GM18909 (cell line): ENCODE measurements around the gene CDH13.

Experiments
- ATAC-seq: cut with Tn5 transposase; IDR thresholded peaks from one replicate; pipeline ENCODE4 v1.9.1; 2021; ENCODE audit warnings: mild to moderate bottlenecking; ENCODE audit not compliant: unreplicated experiment, poor library complexity

The CDH13 gene

DNA sequence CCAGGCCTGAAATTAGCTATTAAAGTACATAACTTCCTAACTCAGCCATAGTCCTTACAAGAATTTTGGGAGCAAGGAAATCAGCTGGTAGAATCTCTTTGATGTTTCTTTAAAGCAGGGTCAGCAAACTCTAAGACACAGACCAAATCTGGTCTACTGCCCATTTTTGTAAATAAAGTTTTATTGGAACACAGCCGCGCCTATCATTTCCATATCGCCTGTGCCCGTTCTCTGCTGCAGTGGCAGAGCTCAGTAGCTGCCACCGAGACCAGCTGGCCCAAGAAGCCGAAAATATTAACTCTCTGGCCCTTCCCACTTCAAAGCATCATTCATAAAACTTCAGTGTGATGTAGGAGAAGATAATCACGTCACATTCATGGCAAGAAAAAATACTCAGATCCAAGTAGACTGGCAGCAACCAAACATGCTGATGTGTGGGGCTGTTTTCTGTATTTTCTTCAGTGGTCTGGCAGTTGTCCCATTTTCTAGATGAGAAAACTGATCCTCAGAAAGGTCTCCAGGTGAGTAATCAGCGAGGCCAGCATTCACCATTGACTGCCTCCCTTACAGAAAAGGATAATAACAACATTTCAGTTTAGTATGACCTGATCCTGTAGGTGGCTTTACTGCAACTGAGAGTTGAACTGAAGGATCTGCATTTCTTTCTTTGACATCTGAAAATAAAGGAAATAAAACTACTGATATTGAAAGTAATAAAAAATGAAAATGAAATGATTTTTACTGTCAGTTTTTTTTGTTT is 1163.1 kb downstream of the CDH13 start:
- ATAC-seq: no peak

DNA sequence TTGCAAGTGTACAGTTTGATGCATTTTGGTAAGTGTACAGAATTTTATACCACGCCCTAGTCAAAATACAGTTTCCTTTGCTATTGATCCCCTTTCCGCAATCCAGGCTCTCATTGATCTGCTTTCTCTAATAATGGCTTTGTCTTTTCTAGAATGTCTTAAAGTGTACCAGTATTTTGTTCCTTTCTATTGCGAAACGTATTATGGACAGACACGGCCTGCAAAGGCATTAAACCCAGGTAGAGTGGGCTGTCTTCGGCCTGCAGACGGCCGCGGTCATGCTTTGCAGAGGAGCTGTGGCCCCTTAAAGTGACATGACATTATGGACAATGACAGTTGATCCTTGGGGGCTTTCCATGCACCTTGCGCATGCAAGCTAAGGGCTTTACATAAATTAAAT is 1165.1 kb downstream of the CDH13 start:
- ATAC-seq: no peak

DNA sequence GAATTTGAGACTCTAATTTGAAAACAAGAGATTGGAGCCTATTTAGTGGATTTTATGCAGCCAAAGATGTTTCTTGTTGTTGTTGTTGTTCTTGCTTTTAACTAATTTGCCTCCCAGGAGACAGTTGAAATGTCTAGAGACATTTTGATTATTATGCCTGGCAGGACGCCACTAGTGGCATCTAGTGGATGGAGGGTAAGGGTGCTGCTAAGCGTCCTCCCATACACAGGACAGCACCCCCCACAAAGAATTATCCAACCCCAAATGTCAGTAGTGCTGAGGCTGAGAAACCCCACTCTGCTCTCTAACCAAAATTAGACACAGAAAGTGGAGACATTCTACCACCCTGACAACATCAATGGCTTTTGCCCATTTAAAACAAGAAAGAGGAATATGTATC is 1165.6 kb downstream of the CDH13 start:
- ATAC-seq: no peak

DNA sequence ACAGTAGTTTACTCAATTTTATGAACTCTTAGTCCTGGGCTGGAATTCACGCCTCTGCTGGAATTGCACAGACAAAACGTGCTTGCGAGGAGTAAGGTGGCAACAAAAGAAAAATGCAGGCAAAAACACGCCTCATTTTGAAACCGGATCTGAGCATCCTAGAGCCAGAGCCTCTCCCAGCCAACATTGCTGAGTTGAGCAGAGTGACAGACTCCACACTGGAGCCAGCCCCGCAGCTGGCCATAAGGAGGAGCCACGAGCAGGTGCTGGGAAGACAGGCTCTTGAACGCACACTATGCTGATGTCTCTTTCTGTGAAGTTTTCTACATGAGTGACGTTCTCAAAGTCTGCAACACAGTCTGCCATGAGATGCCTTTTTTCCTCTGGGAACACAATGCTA is 1166.4 kb downstream of the CDH13 start:
- ATAC-seq: no peak

DNA sequence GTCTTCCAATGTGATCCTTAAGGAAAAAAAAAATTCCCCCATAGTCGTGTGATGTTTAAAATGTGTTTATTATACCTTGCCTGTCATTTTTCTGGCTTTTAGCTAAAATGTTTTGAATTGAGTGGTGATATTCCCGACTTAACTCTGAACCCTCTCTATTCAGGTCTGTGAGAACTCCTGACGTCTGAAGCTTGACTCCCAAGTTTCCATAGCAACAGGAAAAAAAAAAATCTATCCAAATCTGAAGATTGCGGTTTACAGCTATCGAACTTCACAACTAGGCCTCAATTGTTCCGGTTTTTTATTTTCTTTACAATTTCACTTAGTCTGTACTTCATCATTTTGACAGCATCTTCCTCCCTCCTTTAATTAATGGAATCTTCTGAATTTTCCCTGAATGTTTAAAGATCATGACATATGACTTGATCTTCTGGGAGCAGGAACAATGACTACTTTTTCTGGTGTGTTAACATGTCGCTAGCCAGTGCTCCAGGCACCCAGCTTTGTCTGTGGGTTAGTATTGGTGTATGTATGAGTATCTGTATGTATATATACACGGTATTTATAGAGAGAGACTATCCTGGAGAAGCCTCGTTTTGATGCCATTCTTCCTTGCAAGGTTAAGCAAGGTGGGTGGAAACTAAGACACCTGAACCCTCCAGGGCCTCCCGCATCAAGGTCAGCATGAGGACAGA is 1168.2 kb downstream of the CDH13 start:
- no peak for ATAC-seq

DNA sequence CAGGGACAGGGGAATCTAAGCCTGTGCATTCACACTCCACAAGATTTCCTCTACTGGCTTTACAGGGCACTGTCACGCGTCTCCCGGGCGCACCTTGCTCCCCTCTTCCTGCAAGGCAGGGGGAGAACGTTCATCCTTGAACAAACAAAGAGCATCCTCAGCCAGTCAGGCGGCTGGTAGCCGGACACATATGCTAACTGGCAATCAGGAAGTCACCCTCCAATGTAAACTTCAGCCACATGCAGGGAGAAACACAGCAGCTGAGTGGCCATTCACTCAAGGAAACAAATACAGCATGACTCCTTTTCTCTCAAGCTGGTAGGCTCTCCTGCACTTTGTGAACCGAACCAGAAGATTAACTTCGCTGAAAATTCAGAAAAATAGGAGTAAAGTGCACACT is 1170.2 kb downstream of the CDH13 start:
- no peak for ATAC-seq

DNA sequence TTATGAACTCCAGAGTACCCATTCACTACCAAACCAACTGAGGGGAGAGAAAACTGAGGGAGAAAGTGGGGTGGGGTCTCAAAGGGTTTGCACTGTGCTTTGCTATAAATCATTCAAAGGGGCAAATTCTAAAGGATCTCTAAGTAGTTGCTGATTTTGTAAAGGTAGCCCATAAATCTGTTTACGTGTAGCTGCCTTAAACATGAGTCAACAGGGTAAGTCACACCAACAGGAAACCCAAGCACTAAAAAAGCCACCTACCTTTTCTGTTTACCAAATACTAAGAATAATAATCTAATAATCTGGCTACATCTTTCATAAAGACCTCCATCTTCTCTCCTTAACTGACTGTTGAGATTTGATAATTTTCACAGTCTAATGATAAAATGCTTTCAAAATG is 1172.6 kb downstream of the CDH13 start:
- ATAC-seq: no peak

DNA sequence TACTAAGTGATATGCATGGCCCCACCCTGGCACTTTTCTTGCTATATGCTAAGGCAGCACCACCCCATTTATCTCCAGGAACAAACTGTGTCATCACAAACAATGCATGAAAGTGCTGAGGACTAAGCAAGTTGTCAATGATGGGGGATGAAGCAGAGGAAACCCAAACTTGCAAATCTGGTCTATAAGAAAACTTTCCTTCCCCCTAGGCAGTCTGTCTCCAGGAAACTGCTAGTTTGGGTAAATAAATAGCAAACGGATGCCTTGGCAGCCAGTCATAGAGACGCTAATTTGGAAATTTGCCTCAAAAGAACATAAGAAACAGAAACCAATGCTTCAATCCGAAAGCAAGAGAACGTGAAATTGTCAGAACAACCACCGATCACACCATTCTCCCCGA is 1175.4 kb downstream of the CDH13 start:
- ATAC-seq: peak; percentile 72

DNA sequence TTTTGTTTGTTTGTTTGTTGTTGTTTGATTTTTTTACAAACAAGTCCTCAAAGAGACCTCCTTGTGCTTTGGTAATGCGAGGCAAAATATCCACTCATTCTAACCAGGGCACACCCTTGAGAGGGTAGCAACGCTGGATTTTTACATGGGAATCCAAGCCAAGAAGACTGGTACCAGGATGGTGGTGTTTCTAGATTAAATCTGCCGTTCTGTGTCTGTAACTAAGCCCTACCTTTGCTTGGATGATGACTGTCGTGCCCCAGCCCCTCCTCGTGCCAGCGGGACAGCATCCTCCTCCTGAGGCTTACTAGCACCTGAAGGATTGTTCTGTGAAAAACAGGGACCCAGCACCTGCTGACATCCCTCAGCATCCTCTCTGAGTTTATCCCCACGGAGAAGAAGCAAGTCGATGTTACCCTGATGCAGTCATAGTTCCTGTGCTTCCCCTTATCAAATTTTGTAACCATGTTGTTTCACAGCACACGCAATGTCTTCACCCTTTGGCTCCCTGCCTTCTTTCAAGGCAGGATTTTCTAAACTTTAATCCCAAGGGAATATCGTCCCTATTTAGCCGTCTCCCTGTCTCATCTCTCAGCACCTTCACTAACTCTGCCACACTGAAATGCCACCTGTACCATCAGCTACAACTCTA is 1175.9 kb downstream of the CDH13 start:
- ATAC-seq: no peak

DNA sequence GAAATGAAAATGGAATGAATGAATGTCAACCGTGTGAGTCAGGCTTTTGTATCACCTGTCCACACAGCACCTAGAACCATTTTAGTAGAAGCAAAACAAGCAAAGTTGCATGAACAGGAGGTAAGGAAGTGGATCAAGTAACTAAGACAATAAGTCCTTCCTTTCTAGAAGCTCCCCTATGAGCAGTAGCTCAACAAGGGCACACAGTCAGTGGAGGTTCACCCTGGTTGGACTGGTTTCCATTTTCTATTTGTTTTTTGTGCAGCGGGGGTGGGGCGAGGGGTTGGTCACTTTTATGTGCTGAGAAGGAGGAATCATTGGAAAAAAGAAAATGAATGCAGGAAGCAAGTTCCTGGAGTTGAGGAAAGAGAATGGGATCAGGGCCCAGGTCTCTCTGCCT is 1177.0 kb downstream of the CDH13 start:
- no peak for ATAC-seq

DNA sequence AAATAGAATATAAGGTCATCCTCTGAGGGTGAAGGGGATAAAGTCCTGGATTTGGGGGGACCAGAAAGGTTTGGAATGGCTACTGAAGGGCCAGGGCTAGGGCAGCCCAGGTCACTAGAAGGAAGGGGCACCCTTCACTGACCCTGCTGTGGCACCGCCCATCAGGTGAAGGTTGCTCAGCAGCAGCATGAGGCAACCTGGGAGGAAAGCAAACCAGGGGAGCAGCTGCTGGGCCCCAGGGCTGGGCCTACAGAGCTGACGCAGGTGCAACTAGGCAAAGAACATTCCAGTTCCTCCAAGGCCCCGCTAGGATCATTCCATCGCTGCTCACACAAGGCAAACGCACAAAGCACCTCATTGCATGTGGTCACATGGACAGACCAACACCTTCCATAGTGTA is 1177.6 kb downstream of the CDH13 start:
- no peak for ATAC-seq

DNA sequence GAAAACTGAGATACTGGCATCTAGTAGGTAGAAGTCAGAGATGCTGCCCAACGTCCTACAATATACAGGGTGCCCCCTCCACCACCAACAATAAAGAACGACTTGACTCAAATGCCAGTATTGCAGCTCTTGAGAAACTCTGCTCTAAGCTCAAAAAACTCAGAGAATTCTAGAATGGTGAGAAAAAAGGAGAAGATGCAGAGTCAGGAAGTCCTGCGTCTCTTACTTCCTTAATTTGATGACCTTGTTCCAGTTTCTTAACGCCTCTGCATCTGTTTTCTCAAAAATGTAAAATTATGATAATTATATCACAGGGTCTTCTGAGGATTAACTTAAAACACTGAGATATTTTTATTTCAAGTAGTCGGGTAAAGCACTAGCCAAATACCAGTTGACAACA is 1179.3 kb downstream of the CDH13 start:
- no peak for ATAC-seq

DNA sequence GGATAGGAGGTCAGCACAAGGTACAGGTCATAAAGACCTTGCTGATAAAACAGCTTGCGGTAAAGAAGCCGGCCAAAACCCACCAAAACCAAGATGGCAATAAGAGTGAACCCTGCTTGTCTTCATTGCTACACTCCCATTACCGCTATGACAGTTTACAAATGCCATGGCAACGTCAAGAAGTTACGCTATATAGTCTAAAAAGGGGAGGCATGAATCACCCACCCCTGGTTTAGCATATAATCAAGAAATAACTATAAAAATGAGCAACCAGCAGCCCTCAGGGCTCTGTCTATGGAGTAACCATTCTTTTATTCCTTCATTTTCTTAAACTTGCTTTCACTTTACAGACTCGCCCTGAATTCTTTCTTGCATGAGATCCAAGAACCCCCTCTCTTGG is 1180.0 kb downstream of the CDH13 start:
- no peak for ATAC-seq

DNA sequence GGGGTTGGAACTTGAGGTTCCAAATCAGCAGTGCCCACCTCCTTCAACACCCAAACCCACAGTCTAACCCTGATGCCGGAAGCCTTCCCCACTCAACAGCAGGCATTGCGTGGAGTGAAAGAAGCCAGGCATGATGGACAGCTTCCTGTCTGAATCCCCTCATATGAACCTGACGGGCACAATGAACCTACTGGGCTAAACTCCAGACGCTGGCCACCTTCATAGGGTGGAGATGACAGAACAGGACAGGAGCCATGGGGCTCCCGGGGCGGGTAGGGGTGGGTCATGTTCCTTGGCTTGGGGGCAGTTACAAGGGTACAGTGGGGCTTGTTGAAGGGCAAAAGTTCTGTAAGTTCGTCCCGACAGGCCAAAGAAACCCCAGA is 1180.5 kb downstream of the CDH13 start:
- peak; percentile 1 for ATAC-seq

DNA sequence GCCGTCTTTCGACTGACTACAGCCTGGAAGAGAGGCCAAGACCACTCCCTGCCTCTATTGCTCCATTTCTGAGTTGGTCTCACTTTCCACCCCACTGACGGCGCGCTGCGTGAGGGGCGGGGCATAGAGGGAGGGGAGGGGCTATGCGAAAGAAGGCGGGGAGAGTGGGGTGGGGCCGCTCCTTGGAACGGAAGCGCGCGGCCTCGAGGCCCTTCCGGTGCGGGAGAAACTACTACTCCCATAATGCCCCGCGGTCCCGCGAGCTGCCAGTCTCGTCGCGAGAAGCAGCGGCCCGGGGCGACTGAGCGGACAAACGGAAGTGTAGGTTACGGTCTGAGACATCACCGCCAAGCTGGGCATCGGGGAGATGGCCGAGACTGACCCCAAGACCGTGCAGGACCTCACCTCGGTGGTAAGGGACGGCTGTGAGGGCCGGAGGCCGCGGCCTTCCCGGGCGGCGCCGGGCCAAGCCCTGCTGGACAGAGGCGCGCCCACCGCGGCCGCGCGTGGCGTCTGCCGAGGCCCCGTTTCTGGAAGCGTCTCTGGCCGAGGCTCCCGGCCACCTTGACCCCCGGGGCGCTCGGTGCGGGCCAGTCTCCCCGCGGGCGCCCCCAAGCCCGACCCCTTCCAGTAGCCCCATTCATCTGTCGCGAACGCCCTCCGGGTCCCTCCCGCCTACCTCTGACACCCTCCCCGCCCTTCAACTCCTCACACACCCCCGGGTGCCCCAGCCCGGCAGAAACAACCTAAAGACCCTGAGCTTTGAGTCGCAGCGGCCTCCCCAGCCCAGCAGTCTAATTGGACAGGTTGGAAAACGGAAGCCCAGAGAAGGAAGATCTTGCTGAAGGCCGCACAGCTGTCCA is 1181.2 kb downstream of the CDH13 start, which contains the start of gene HSBP1:
Gene HSBP1 (plus strand): TSS at position 269 of the 863 bp plus-strand sequence. CDS start 99 bp downstream, at position 368.
- peak; percentile 93 for ATAC-seq

DNA sequence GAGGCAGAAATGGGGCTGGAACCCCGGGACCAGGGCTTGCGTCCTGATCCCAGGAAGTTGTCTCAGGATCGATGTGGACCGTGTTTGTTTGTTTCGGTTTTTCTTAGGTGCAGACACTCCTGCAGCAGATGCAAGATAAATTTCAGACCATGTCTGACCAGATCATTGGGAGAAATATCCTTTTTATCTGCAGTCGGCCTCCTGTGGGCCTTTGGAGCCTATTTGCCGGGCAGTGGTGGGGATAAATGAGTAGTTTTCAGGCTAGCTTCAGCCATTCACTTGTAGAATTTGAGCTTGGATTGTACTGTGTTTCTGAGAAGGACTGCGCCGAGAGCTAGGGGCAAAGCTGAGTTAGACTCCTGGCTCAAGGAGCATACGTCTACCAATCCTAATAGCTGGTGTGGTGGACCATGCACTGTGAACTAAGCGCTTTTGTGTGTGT is 1181.8 kb downstream of the CDH13 start:
- no peak for ATAC-seq

DNA sequence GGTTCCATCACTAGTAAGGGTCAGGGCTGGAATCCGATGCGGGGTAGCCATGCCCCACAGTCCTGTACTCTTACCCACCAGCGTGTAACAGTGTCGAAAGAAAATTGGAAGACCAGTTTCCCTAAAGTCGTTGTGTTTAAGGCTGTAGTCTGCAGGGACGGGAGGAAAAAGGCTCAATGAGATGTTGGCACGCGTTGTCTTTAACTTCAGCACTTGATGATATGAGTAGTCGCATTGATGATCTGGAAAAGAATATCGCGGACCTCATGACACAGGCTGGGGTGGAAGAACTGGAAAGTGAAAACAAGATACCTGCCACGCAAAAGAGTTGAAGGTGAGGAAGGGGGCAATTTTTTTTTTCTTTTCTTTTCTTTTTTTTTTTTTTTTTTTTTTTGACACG is 1182.3 kb downstream of the CDH13 start:
- no peak for ATAC-seq

DNA sequence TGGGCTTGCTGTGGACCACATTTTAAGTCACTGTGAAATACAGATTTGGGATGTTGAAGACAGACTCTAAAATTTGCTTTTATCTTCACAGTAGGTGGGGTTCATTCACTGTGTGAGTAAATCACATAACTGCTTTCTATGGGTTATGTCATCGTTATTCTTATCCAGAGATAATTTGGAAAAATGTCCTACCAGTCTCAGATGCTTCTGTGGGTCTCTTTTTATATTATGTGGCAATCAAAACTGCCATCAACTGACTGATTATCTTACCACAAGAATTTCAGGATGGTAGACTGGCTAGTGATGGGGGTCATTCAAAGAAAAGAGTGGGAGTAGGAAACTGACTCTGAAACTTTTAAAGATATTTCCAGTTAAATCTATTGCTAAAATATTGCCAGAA is 1184.1 kb downstream of the CDH13 start:
- ATAC-seq: no peak

DNA sequence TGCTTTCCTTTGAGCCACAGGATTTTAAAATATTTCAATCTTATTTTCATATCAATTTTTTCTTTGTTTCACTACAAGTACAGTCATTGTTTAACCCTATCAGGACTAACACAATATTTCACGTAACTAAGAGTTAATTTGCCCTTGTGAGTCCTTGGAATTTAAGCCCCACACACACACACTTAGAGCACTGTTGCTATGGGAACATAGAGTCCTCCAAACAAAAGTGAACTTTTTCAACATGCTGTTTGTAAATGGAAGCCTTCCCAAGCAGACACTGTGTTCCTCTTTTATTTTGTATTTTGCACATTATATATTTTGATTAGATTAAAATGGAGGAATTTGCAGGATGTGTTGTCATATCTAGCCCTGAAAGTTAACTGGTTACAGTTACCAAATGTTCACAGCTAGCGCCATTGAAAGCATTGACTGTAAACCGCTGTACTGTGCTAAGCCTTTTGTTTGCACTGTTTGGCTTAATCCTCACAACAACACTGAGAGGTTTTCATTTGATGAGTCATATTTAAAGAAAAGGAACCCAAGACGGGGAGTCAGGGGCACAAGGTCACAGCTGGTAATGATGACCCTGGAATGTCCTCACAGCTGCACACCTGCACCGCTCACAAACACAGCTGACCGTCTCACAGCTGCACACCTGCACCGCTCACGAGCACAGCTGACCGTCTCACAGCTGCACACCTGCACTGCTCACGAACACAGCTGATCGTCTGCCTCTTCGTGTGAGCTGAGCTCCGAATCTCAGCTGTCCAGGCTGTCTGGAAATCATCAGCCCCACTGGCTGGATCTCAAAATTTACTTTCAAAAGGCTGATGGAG is 1187.3 kb downstream of the CDH13 start:
- no peak for ATAC-seq

DNA sequence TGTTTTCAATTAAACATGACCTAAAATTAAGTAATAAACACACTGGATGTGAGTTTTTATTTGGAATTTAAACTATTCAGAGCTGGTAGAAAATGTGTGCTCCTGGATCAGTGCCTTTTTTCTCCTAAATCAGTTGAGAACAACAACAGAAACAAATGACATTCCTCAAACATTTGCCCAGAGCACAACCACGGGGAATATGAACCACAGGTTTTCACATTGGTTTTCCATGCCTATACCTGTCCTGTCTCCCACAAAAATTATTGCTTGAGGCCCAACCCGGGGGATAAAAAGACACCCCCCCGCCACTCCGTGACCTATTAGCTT is 1187.9 kb downstream of the CDH13 start:
- no peak for ATAC-seq
